Measurements from ENCODE around the gene CFAP99. TPM values are rescaled to one million over a fixed set of nuclear protein-coding genes. Genes with fewer than 3 reads are reported as not detected.
A peak's percentile ranks its signal among the peaks of the same experiment; 100 is the strongest.
"Not testable (repeated sequence)": the region's sequence is repeated elsewhere in the genome, so short reads cannot be mapped to it uniquely, and the experiment has no call there.

CFAP99 gene
- total RNA-seq, 2 donors from 2014 or later = not detected

- intact Hi-C loops (cut with DNase I) = no loop called here
- DNase-seq (ENCODE audit: low spot score) = peak; percentile 69
Observed at GRCh38 chr4:2458546-2459491, 40.1 kb downstream of the CFAP99 start.

GRCh38 chr4:2459589-2460349, 41.0 kb downstream of the CFAP99 start:
- DNase-seq (ENCODE audit: low spot score) = peak; percentile 76
- intact Hi-C loops (cut with DNase I) = no loop called here

GRCh38 chr4:2461246-2461960, 42.6 kb downstream of the CFAP99 start:
- DNase-seq (ENCODE audit: low spot score) = peak; percentile 74
- intact Hi-C loops (cut with DNase I) = no loop called here

GRCh38 chr4:2462218-2462991, 43.6 kb downstream of the CFAP99 start:
- intact Hi-C loops (cut with DNase I) = no loop called here
- peak; percentile 91 for DNase-seq (ENCODE audit: low spot score)

- intact Hi-C loops (cut with DNase I) = no loop called here
- DNase-seq (ENCODE audit: low spot score) = peak; percentile 51
Observed at GRCh38 chr4:2462992-2463762, 44.4 kb downstream of the CFAP99 start.

- peak; percentile 22 for DNase-seq (ENCODE audit: low spot score)
Observed at GRCh38 chr4:2465032-2465431, 46.3 kb downstream of the CFAP99 start.

GRCh38 chr4:2465544-2465943, 46.8 kb downstream of the CFAP99 start:
- peak; percentile 20 for DNase-seq (ENCODE audit: low spot score)
- intact Hi-C loops (cut with DNase I) = not testable (repeated sequence)

More at GRCh38 chr4:2465032-2465431, 46.3 kb downstream of the CFAP99 start:
- intact Hi-C loops (cut with DNase I) = no loop called here

GRCh38 chr4:2468456-2469191, 49.9 kb downstream of the CFAP99 start, which contains the start of gene RNF4:
RNF4 (plus strand) TSS chr4:2469106; CDS start chr4:2490494, 21,388 bp downstream.
- peak; percentile 99 for DNase-seq (ENCODE audit: low spot score)
- intact Hi-C loops (cut with DNase I) = no loop called here

GRCh38 chr4:2469192-2469984, 50.6 kb downstream of the CFAP99 start:
- intact Hi-C loops (cut with DNase I) = no loop called here
- peak; percentile 89 for DNase-seq (ENCODE audit: low spot score)

GRCh38 chr4:2470791-2471190, 52.0 kb downstream of the CFAP99 start:
- no peak for DNase-seq (ENCODE audit: low spot score)
- intact Hi-C loops (cut with DNase I) = no loop called here

GRCh38 chr4:2472187-2472586, 53.4 kb downstream of the CFAP99 start:
- intact Hi-C loops (cut with DNase I) = no loop called here
- no peak for DNase-seq (ENCODE audit: low spot score)

GRCh38 chr4:2478229-2478628, 59.5 kb downstream of the CFAP99 start:
- no peak for DNase-seq (ENCODE audit: low spot score)
- intact Hi-C loops (cut with DNase I) = no loop called here

- intact Hi-C loops (cut with DNase I) = no loop called here
- DNase-seq (ENCODE audit: low spot score) = no peak
Observed at GRCh38 chr4:2480649-2481048, 61.9 kb downstream of the CFAP99 start.

GRCh38 chr4:2482192-2482591, 63.4 kb downstream of the CFAP99 start:
- DNase-seq (ENCODE audit: low spot score) = peak; percentile 38
- intact Hi-C loops (cut with DNase I) = no loop called here

GRCh38 chr4:2482693-2483092, 63.9 kb downstream of the CFAP99 start:
- intact Hi-C loops (cut with DNase I) = no loop called here
- DNase-seq (ENCODE audit: low spot score) = peak; percentile 48

- intact Hi-C loops (cut with DNase I) = no loop called here
- DNase-seq (ENCODE audit: low spot score) = peak; percentile 17
Observed at GRCh38 chr4:2483237-2483636, 64.5 kb downstream of the CFAP99 start.

GRCh38 chr4:2484185-2484584, 65.4 kb downstream of the CFAP99 start:
- peak; percentile 5 for DNase-seq (ENCODE audit: low spot score)
- intact Hi-C loops (cut with DNase I) = no loop called here
